GM19351 (cell line): ENCODE measurements around the gene PLEKHA5.
"Not testable (repeated sequence)": the region's sequence is repeated elsewhere in the genome, so short reads cannot be mapped to it uniquely, and the experiment has no call there.

Experiments used
- ATAC-seq: cut with Tn5 transposase; IDR thresholded peaks from one replicate; pipeline ENCODE4 v1.9.1; 2021; ENCODE audit warnings: mild to moderate bottlenecking, moderate library complexity; ENCODE audit not compliant: unreplicated experiment

PLEKHA5 gene

GRCh38 chr12:19129486-19130223, at the start of gene PLEKHA5:
Gene PLEKHA5 (plus strand): TSS chr12:19129733. CDS start chr12:19129800, 67 bp downstream.
- peak; percentile 41 for ATAC-seq

- ATAC-seq = no peak
These were observed 48.6 kb upstream of the PLEKHA5 start for GRCh38 chr12:19080918-19081317.

- no peak for ATAC-seq
These were observed 47.1 kb upstream of the PLEKHA5 start for GRCh38 chr12:19082365-19082911.

- no peak for ATAC-seq
These were observed 45.0 kb upstream of the PLEKHA5 start for GRCh38 chr12:19084547-19084946.

- no peak for ATAC-seq
These were observed 44.4 kb upstream of the PLEKHA5 start for GRCh38 chr12:19085090-19085489.

- no peak for ATAC-seq
These were observed 40.9 kb upstream of the PLEKHA5 start for GRCh38 chr12:19088606-19089005.

- not testable (repeated sequence) for ATAC-seq
These were observed 37.1 kb upstream of the PLEKHA5 start for GRCh38 chr12:19092482-19092881.

GRCh38 chr12:19093218-19093617, 36.3 kb upstream of the PLEKHA5 start:
- no peak for ATAC-seq

- no peak for ATAC-seq
These were observed 34.2 kb upstream of the PLEKHA5 start for GRCh38 chr12:19095331-19095730.

- no peak for ATAC-seq
These were observed 33.6 kb upstream of the PLEKHA5 start for GRCh38 chr12:19095756-19096480.

GRCh38 chr12:19105463-19105862, 24.1 kb upstream of the PLEKHA5 start:
- ATAC-seq = no peak

GRCh38 chr12:19107750-19108149, 21.8 kb upstream of the PLEKHA5 start:
- no peak for ATAC-seq

GRCh38 chr12:19110221-19110940, 19.2 kb upstream of the PLEKHA5 start:
- ATAC-seq = no peak

GRCh38 chr12:19113464-19113863, 16.1 kb upstream of the PLEKHA5 start:
- ATAC-seq = no peak

GRCh38 chr12:19115285-19115684, 14.2 kb upstream of the PLEKHA5 start:
- no peak for ATAC-seq

- no peak for ATAC-seq
These were observed 10.1 kb upstream of the PLEKHA5 start for GRCh38 chr12:19119440-19119839.

- ATAC-seq = no peak
These were observed 8.7 kb upstream of the PLEKHA5 start for GRCh38 chr12:19120795-19121194.

- ATAC-seq = no peak
These were observed 8.0 kb upstream of the PLEKHA5 start for GRCh38 chr12:19121449-19122018.

GRCh38 chr12:19125325-19125724, 4.2 kb upstream of the PLEKHA5 start:
- no peak for ATAC-seq

GRCh38 chr12:19127270-19127669, 2.3 kb upstream of the PLEKHA5 start:
- no peak for ATAC-seq

- no peak for ATAC-seq
These were observed 1.0 kb upstream of the PLEKHA5 start for GRCh38 chr12:19128485-19128884.
